ENCODE data around the gene CCNE1.
"Not testable (repeated sequence)": the region's sequence is repeated elsewhere in the genome, so short reads cannot be mapped to it uniquely, and the experiment has no call there.

CCNE1 gene

DNA sequence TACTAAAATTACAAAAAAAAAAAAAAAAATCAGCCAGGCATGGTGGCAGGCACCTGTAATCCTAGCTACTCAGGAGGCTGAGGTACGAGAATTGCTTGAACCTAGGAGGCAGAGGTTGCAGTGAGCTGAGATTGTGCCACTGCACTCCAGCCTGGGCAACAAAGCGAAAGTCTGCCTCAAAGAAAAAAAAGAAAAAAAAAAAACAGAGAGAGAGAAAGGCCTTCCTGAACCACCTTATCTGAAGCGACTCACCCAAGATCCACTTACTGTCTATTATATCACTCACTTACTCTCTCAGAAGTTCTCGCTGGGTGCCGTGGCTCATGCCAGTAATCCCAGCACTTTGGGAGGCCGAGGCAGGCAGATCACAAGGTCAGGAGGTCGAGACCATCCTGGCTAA, 17.3 kb upstream of the CCNE1 start:
- TF ChIP-seq PRDM1 (tag by site-specific recombination; IDR thresholded peaks at IDR 0.05) (peak; percentile 78), ZNF335 (tag by site-specific recombination; conservative IDR thresholded peaks at IDR 0.05) (peak; percentile 41; the same call in 1 of the 2 replicates)
- TF ChIP-seq, protein P1, sequence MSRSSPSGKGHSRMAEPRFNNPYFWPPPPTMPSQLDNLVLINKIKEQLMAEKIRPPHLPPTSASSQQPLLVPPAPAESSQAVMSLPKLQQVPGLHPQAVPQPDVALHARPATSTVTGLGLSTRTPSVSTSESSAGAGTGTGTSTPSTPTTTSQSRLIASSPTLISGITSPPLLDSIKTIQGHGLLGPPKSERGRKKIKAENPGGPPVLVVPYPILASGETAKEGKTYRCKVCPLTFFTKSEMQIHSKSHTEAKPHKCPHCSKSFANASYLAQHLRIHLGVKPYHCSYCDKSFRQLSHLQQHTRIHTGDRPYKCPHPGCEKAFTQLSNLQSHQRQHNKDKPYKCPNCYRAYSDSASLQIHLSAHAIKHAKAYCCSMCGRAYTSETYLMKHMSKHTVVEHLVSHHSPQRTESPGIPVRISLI (tag by site-specific recombination; IDR thresholded peaks at IDR 0.05) = peak; percentile 81
- H3K4me3 ChIP-seq (ENCODE audit: low read depth, low read length); H3K27ac ChIP-seq (ENCODE audit: extremely low read depth, low read depth, low read length); H3K4me1 ChIP-seq (ENCODE audit: control insufficient read depth, insufficient read depth, low read length); H3K36me3 ChIP-seq (ENCODE audit: control insufficient read depth in 2 of 2, insufficient read depth in 1 of 2, low read length in 2 of 2); H3K9me3 ChIP-seq (ENCODE audit: control insufficient read depth, insufficient read depth, low read depth, low read length): not testable (repeated sequence)
- CTCF ChIA-PET = interaction anchor here (0.9 to 2.2 kb wide), 2 partner anchors 34 to 78 kb away, joined by 3 to 9 read pairs; no protein-coding TSS in a partner anchor
- POLR2A ChIA-PET = interaction anchor here (0.7 kb wide), 1 partner anchor 23 kb away, joined by 3 read pairs; no protein-coding TSS in a partner anchor

DNA sequence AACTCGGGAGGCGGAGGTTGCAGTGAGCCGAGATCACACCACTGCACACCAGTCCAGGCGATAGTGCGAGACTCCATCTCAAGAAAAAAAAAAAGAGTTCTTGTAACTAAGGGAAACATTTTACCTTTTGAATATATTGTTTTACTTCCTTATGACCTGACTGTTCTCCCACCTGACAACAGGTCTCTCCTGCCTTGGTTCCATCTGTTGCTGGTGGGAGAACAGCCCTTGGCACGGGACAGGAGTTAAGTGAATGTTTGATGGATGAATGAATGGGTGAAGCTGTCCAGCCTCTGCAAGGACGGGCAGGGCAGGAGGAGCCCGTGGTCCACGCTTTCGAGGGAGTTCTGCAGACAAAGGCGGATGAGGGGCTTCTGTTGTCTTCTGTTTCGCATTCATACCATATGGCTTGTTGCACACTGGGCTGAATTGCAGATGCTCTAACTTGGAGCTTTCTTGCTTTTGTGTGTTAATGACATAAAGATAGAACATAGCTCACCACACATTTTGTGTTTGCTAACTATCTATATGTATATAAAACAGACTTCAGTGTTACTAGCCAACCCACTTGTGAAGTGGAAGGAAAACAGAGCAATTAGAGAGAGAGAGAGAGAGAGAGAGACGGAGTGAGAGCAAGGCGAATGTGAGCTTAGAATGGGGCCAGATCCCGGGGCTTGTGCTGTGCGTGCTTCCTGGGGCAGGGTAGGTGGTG, 16.2 kb upstream of the CCNE1 start:
- Histone ChIP-seq H3K36me3 (ENCODE audit: control insufficient read depth in 2 of 2, insufficient read depth in 1 of 2, low read length in 2 of 2) (no peaks in the 10 kb centered on the region; a peak in 1 of 3 replicates), H3K4me1 (ENCODE audit: control insufficient read depth, insufficient read depth, low read length) (0 out of 2 replicates have a peak, but pooled peaks cover 4% of the 10 kb centered on the region), H3K27ac (ENCODE audit: extremely low read depth, low read depth, low read length) (no peak overlapping the region), H3K4me3 (ENCODE audit: low read depth, low read length) (no peak overlapping the region), H3K9me3 (ENCODE audit: control insufficient read depth, insufficient read depth, low read depth, low read length) (no peaks in the 10 kb centered on the region)
- TF ChIP-seq SCRT1 (tag by site-specific recombination; IDR thresholded peaks at IDR 0.05; ENCODE audit: borderline replicate concordance) (peak; percentile 95), ZNF76 (tag by site-specific recombination; IDR thresholded peaks at IDR 0.05; ENCODE audit: borderline replicate concordance, low read depth) (no peak), SCRT2 (tag by site-specific recombination; IDR thresholded peaks at IDR 0.05) (peak; percentile 93), ZNF596 (tag by site-specific recombination; IDR thresholded peaks at IDR 0.05) (peak; percentile 91)
- POLR2A ChIA-PET = interaction anchor here (1.0 to 1.1 kb wide), 2 partner anchors 14 to 49 kb away, joined by 3 read pairs; no protein-coding TSS in a partner anchor
- CTCF ChIA-PET = interaction anchor here (0.5 to 2.2 kb wide), 5 partner anchors 21 to 268 kb away, joined by 3 to 9 read pairs (median 4); no protein-coding TSS in a partner anchor

DNA sequence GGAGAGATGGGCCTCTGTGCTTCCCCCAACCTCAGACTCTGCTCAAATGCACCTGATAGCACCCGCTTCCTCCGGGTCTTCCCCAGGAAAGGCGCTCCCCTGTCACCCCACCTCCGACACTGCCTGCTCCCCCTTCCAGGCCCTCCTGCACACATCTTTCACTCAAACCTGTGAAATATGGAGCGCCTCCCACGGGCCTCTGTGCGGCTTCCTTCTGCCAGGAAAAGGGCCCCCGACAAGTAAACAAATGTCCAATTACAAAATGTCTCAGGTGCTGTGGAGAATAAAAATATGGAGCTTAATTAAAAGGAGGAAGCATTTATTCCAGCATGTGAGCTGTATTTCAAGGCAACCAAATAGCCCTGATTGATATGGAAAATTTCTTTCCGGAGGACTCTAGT, 15.6 kb upstream of the CCNE1 start:
- POLR2A ChIA-PET = no interaction called here
- CTCF ChIA-PET = interaction anchor here (0.5 to 2.2 kb wide), 8 partner anchors 21 to 978 kb away, joined by 3 to 9 read pairs (median 4); no protein-coding TSS in a partner anchor
- 0 out of 2 replicates have a peak, but pooled peaks cover 4% of the 10 kb centered on the region for H3K4me1 ChIP-seq (ENCODE audit: control insufficient read depth, insufficient read depth, low read length)
- H3K36me3 ChIP-seq (ENCODE audit: control insufficient read depth in 2 of 2, insufficient read depth in 1 of 2, low read length in 2 of 2) = no peaks in the 10 kb centered on the region; a peak in 1 of 3 replicates
- H3K9me3 ChIP-seq (ENCODE audit: control insufficient read depth, insufficient read depth, low read depth, low read length) = no peaks in the 10 kb centered on the region
- H3K4me3 ChIP-seq (ENCODE audit: low read depth, low read length) = no peak overlapping the region
- TF ChIP-seq ZNF660 (tag by site-specific recombination; IDR thresholded peaks at IDR 0.05) (no peak), KLF8 (tag by site-specific recombination; IDR thresholded peaks at IDR 0.05) (no peak), BCL11B (tag by site-specific recombination; IDR thresholded peaks at IDR 0.05; ENCODE audit: low read depth) (no peak)
- H3K27ac ChIP-seq (ENCODE audit: extremely low read depth, low read depth, low read length) = no peak overlapping the region

DNA sequence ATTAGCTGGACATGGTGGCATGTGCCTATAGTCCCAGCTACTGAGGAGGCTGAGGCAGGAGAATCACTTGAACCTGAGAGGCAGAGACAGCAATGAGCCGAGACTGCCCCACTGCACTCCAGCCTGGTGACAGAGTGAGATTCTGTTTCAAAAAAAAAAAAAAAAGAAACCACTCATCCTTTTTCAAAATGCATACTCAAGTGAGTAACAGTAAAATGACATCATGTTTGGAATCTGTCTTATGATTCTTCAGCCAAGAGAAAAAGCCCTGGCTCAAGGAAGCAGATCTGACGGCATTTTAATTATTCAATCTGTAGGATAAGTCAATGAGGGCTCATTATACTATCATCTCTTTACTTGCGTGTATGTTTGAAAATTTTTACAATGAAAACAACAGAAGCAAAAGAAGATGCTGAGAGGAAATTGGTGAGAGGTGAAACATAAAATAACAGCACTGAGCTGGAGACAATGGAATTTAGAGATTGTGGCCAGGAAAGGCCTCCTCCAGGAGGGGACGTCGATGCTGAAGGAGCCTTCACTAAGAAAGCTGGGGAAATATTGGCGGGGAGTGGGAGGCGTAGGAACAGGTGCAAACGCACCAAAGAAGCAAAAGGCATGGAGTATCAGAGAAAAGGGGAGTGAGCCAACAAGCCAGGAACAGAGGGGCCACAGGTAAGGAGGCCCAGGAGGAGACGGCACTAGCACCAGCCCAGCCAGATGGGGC, 12.9 kb upstream of the CCNE1 start:
- POLR2A ChIA-PET = interaction anchor here (0.7 kb wide), 1 partner anchor 173 kb away, joined by 5 read pairs; no protein-coding TSS in a partner anchor
- no peak overlapping the region for H3K27ac ChIP-seq (ENCODE audit: extremely low read depth, low read depth, low read length)
- no peaks in the 10 kb centered on the region; a peak in 1 of 3 replicates for H3K36me3 ChIP-seq (ENCODE audit: control insufficient read depth in 2 of 2, insufficient read depth in 1 of 2, low read length in 2 of 2)
- 0 out of 2 replicates have a peak, but pooled peaks cover 4% of the 10 kb centered on the region for H3K4me1 ChIP-seq (ENCODE audit: control insufficient read depth, insufficient read depth, low read length)
- CTCF ChIA-PET = interaction anchor here (0.7 to 1.5 kb wide), 7 partner anchors 15 to 434 kb away, joined by 3 to 4 read pairs (median 3); no protein-coding TSS in a partner anchor
- no peak overlapping the region for H3K4me3 ChIP-seq (ENCODE audit: low read depth, low read length)
- H3K9me3 ChIP-seq (ENCODE audit: control insufficient read depth, insufficient read depth, low read depth, low read length) = no peaks in the 10 kb centered on the region
- TF ChIP-seq, protein P2, sequence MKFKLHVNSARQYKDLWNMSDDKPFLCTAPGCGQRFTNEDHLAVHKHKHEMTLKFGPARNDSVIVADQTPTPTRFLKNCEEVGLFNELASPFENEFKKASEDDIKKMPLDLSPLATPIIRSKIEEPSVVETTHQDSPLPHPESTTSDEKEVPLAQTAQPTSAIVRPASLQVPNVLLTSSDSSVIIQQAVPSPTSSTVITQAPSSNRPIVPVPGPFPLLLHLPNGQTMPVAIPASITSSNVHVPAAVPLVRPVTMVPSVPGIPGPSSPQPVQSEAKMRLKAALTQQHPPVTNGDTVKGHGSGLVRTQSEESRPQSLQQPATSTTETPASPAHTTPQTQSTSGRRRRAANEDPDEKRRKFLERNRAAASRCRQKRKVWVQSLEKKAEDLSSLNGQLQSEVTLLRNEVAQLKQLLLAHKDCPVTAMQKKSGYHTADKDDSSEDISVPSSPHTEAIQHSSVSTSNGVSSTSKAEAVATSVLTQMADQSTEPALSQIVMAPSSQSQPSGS (tag by site-specific recombination; IDR thresholded peaks at IDR 0.05; ENCODE audit: low read depth) = peak; percentile 85
- TF ChIP-seq ZEB2 (tag by site-specific recombination; IDR thresholded peaks at IDR 0.05) (0 out of 2 replicates have a peak, but pooled peaks have one; percentile 29), ZNF311 (tag by site-specific recombination; IDR thresholded peaks at IDR 0.05; ENCODE audit: borderline replicate concordance) (no peak), ZNF610 (tag by site-specific recombination; IDR thresholded peaks at IDR 0.05; ENCODE audit: borderline replicate concordance) (no peak), BCL11B (tag by site-specific recombination; IDR thresholded peaks at IDR 0.05; ENCODE audit: low read depth) (no peak), ZNF140 (tag by site-specific recombination; IDR thresholded peaks at IDR 0.05) (no peak), ZNF292 (tag by site-specific recombination; IDR thresholded peaks at IDR 0.05; ENCODE audit: borderline replicate concordance, low read depth) (no peak)
- TF ChIP-seq, protein P3, sequence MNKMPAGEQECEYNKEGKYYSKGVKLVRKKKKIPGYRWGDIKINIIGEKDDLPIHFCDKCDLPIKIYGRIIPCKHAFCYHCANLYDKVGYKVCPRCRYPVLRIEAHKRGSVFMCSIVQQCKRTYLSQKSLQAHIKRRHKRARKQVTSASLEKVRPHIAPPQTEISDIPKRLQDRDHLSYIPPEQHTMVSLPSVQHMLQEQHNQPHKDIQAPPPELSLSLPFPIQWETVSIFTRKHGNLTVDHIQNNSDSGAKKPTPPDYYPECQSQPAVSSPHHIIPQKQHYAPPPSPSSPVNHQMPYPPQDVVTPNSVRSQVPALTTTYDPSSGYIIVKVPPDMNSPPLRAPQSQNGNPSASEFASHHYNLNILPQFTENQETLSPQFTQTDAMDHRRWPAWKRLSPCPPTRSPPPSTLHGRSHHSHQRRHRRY (tag by site-specific recombination; IDR thresholded peaks at IDR 0.05) = no peak
- TF ChIP-seq, protein P4, sequence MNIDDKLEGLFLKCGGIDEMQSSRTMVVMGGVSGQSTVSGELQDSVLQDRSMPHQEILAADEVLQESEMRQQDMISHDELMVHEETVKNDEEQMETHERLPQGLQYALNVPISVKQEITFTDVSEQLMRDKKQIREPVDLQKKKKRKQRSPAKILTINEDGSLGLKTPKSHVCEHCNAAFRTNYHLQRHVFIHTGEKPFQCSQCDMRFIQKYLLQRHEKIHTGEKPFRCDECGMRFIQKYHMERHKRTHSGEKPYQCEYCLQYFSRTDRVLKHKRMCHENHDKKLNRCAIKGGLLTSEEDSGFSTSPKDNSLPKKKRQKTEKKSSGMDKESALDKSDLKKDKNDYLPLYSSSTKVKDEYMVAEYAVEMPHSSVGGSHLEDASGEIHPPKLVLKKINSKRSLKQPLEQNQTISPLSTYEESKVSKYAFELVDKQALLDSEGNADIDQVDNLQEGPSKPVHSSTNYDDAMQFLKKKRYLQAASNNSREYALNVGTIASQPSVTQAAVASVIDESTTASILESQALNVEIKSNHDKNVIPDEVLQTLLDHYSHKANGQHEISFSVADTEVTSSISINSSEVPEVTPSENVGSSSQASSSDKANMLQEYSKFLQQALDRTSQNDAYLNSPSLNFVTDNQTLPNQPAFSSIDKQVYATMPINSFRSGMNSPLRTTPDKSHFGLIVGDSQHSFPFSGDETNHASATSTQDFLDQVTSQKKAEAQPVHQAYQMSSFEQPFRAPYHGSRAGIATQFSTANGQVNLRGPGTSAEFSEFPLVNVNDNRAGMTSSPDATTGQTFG (tag by site-specific recombination; IDR thresholded peaks at IDR 0.05; ENCODE audit: borderline replicate concordance) = no peak

Data from HEK293 (cell line).